ENCODE results near the gene BUB1B.
"Not testable (repeated sequence)": the region's sequence is repeated elsewhere in the genome, so short reads cannot be mapped to it uniquely, and the experiment has no call there.

Gene BUB1B

GRCh38 chr15:40136470-40137302, 24.2 kb upstream of the BUB1B start:
- no peak for DNase-seq (ENCODE audit: low read depth in 2 of 3, low spot score in 2 of 3)

- no peak for DNase-seq (ENCODE audit: low read depth in 2 of 3, low spot score in 2 of 3)
Observed at GRCh38 chr15:40137303-40138200, 23.3 kb upstream of the BUB1B start.

- not testable (repeated sequence) for DNase-seq (ENCODE audit: low read depth in 2 of 3, low spot score in 2 of 3)
Observed at GRCh38 chr15:40138201-40138570, 22.7 kb upstream of the BUB1B start.

GRCh38 chr15:40142428-40142827, 18.4 kb upstream of the BUB1B start:
- no peak for DNase-seq (ENCODE audit: low read depth in 2 of 3, low spot score in 2 of 3)

GRCh38 chr15:40146037-40146436, 14.8 kb upstream of the BUB1B start:
- no peak for DNase-seq (ENCODE audit: low read depth in 2 of 3, low spot score in 2 of 3)

- DNase-seq (ENCODE audit: low read depth in 2 of 3, low spot score in 2 of 3), result no peak
Observed at GRCh38 chr15:40149339-40149738, 11.5 kb upstream of the BUB1B start.

GRCh38 chr15:40150163-40150925, 10.5 kb upstream of the BUB1B start:
- no peak for DNase-seq (ENCODE audit: low read depth in 2 of 3, low spot score in 2 of 3)

GRCh38 chr15:40151499-40151898, 9.4 kb upstream of the BUB1B start:
- no peak for DNase-seq (ENCODE audit: low read depth in 2 of 3, low spot score in 2 of 3)

GRCh38 chr15:40151991-40152390, 8.9 kb upstream of the BUB1B start:
- no peak for DNase-seq (ENCODE audit: low read depth in 2 of 3, low spot score in 2 of 3)

GRCh38 chr15:40154821-40155220, 6.0 kb upstream of the BUB1B start:
- not testable (repeated sequence) for DNase-seq (ENCODE audit: low read depth in 2 of 3, low spot score in 2 of 3)

GRCh38 chr15:40155270-40155910, 5.5 kb upstream of the BUB1B start:
- DNase-seq (ENCODE audit: low read depth in 2 of 3, low spot score in 2 of 3), result no peak

GRCh38 chr15:40157778-40158447, 3.0 kb upstream of the BUB1B start:
- DNase-seq (ENCODE audit: low read depth in 2 of 3, low spot score in 2 of 3), result no peak

- DNase-seq (ENCODE audit: low read depth in 2 of 3, low spot score in 2 of 3), result no peak
Observed at GRCh38 chr15:40160021-40160420, 848 bp upstream of the BUB1B start.

GRCh38 chr15:40161693-40162391, 973 bp downstream of the BUB1B start:
- no peak for DNase-seq (ENCODE audit: low read depth in 2 of 3, low spot score in 2 of 3)

- no peak for DNase-seq (ENCODE audit: low read depth in 2 of 3, low spot score in 2 of 3)
Observed at GRCh38 chr15:40162552-40162951, 1.7 kb downstream of the BUB1B start.

GRCh38 chr15:40163657-40164416, 3.0 kb downstream of the BUB1B start:
- no peak for DNase-seq (ENCODE audit: low read depth in 2 of 3, low spot score in 2 of 3)

GRCh38 chr15:40167374-40167773, 6.5 kb downstream of the BUB1B start:
- not testable (repeated sequence) for DNase-seq (ENCODE audit: low read depth in 2 of 3, low spot score in 2 of 3)

GRCh38 chr15:40175160-40175559, 14.3 kb downstream of the BUB1B start:
- no peak for DNase-seq (ENCODE audit: low read depth in 2 of 3, low spot score in 2 of 3)
